PC-9 (cell line): ENCODE measurements around the gene FBXL17. TPM values are rescaled to one million over a fixed set of nuclear protein-coding genes. Genes with fewer than 3 reads are reported as not detected.
"Not testable (repeated sequence)": the region's sequence is repeated elsewhere in the genome, so short reads cannot be mapped to it uniquely, and the experiment has no call there.

Source experiments
- BruUV-seq: library from RNA; stranded (reverse); fragments of 400-500 nt; replicated peaks from 2 replicates; lab custom pipeline; 2021; lab: Mats Ljungman, UMichigan
- CTCF ChIA-PET: fragments of 300-600 bp; sonication (Branson Sonifier 250); formaldehyde crosslinking; loops from one replicate; lab custom pipeline; 2022; ENCODE audit warnings: antibody characterized with exemption; lab: Charles Lee
- POLR2A ChIA-PET: fragments of 300-600 bp; sonication (Branson Sonifier 250); formaldehyde crosslinking; loops from one replicate; lab custom pipeline; 2022; ENCODE audit warnings: antibody characterized with exemption; ENCODE audit not compliant: unreplicated experiment; lab: Charles Lee
- DNase-seq, 2 experiments: peaks; one replicate each; pipeline versions ENCODE4 v3.0.0 to v3.0.0-alpha.2; 2015 to 2022; ENCODE audit warnings: mixed read lengths in 1 of 2
- H2AFZ ChIP-seq: fragments of 200-600 bp; sonication (generic); 2 replicates; pipeline ENCODE4 v1.8.1; 2017; ENCODE audit warnings: antibody characterized with exemption
- H3F3A ChIP-seq: fragments of 200-600 bp; sonication (generic); 2 replicates; pipeline ENCODE4 v1.8.1; 2017; ENCODE audit warnings: antibody characterized with exemption, mild to moderate bottlenecking, low read depth; ENCODE audit not compliant: insufficient read depth
- H3K27ac ChIP-seq: fragments of 200-600 bp; sonication (generic); 2 replicates; pipeline ENCODE4 v1.6.1; 2016; ENCODE audit warnings: mixed run types
- H3K27me3 ChIP-seq: fragments of 200-600 bp; sonication (generic); 2 replicates; pipeline ENCODE4 v1.6.1; 2016; ENCODE audit warnings: low read depth, mixed run types; ENCODE audit not compliant: insufficient read depth
- H3K36me3 ChIP-seq: fragments of 200-600 bp; sonication (generic); 2 replicates; pipeline ENCODE4 v1.6.1; 2016; ENCODE audit warnings: low read depth, mixed run types
- H3K4me1 ChIP-seq: fragments of 200-600 bp; sonication (generic); replicated peaks from 2 replicates; pipeline ENCODE4 v1.6.1; 2016; ENCODE audit warnings: mixed run types; ENCODE audit not compliant: insufficient read depth
- H3K4me2 ChIP-seq: fragments of 200-600 bp; sonication (generic); 2 replicates; pipeline ENCODE4 v1.6.1; 2017; ENCODE audit warnings: mixed run types
- H3K4me3 ChIP-seq: fragments of 200-600 bp; sonication (generic); 2 replicates; pipeline ENCODE4 v1.6.1; 2016; ENCODE audit warnings: mixed run types
- H3K79me2 ChIP-seq: fragments of 200-600 bp; sonication (generic); 2 replicates; pipeline ENCODE4 v1.6.1; 2017; ENCODE audit warnings: low read depth, mixed run types
- H3K9me2 ChIP-seq: fragments of 200-600 bp; sonication (generic); 2 replicates; pipeline ENCODE4 v1.8.1; 2017; ENCODE audit warnings: mild to moderate bottlenecking; ENCODE audit not compliant: insufficient read depth
- H3K9me3 ChIP-seq: fragments of 200-600 bp; sonication (generic); 2 replicates; pipeline ENCODE4 v1.8.1; 2016; ENCODE audit warnings: low read depth; ENCODE audit not compliant: insufficient read depth
- H4K20me1 ChIP-seq: fragments of 200-600 bp; sonication (generic); 2 replicates; pipeline ENCODE4 v1.8.1; 2017; ENCODE audit not compliant: insufficient read depth
- EZH2 ChIP-seq: fragments of 200-600 bp; sonication (generic); IDR thresholded peaks from 2 replicates; pipeline ENCODE4 v1.8.0; 2017; ENCODE audit warnings: antibody characterized with exemption, low read depth
- intact Hi-C: fragments of 100-400 bp; cut with micrococcal nuclease; formaldehyde crosslinking; loops from one replicate; pipeline ENCODE4 v1.10.0; 2022; ENCODE audit not compliant: unreplicated experiment
- total RNA-seq: library from RNA; stranded (reverse); gene quantifications from 2 replicates; pipeline ENCODE4 v1.2.3, GENCODE V29; 2021
- TF ChIP-seq, protein P1 (sequence below): fragments of 200-600 bp; sonication (generic); conservative IDR thresholded peaks from 2 replicates; pipeline ENCODE4 v1.6.1; 2017; ENCODE audit warnings: mixed run types, antibody characterized with exemption, mild to moderate bottlenecking, moderate library complexity

Gene FBXL17
- total RNA-seq, 1 experiment from 2014 or later: 19.5 TPM

DNA sequence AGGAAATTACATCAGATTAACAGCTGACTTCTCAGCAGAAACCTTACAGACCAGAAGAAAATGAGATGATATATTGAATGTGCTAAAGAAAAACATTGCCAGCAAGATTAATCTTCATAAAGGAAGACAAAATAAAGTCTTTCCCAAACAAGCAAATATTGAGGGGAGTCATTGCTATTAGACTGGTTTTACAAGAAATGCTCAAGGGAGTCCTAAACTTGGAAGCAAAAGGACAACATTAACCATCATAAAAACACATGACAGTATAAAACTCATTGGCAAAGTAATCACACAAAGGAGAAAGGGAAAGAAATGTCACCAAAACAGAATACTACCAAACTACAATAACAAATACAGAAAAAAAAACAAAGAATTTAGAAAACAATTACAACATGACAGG, 101.7 kb downstream of the FBXL17 start:
- intact Hi-C loops: no loop called here
- H2AFZ ChIP-seq: no peak overlapping the region
- no peaks in the 10 kb centered on the region for H3F3A ChIP-seq
- no peaks in the 10 kb centered on the region for H3K9me2 ChIP-seq
- no peak for DNase-seq
- H3K4me2 ChIP-seq: no peak overlapping the region
- no peaks in the 10 kb centered on the region for H3K79me2 ChIP-seq
- no TSS peak for BruUV-seq
- CTCF ChIA-PET: no interaction called here
- H3K27me3 ChIP-seq: no peaks in the 10 kb centered on the region
- H4K20me1 ChIP-seq: no peaks in the 10 kb centered on the region
- no peak for TF ChIP-seq EZH2
- TF ChIP-seq, protein P1, sequence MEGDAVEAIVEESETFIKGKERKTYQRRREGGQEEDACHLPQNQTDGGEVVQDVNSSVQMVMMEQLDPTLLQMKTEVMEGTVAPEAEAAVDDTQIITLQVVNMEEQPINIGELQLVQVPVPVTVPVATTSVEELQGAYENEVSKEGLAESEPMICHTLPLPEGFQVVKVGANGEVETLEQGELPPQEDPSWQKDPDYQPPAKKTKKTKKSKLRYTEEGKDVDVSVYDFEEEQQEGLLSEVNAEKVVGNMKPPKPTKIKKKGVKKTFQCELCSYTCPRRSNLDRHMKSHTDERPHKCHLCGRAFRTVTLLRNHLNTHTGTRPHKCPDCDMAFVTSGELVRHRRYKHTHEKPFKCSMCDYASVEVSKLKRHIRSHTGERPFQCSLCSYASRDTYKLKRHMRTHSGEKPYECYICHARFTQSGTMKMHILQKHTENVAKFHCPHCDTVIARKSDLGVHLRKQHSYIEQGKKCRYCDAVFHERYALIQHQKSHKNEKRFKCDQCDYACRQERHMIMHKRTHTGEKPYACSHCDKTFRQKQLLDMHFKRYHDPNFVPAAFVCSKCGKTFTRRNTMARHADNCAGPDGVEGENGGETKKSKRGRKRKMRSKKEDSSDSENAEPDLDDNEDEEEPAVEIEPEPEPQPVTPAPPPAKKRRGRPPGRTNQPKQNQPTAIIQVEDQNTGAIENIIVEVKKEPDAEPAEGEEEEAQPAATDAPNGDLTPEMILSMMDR: no peak
- no peaks in the 10 kb centered on the region for H3K4me1 ChIP-seq
- no peak overlapping the region for H3K27ac ChIP-seq
- no peak overlapping the region for H3K4me3 ChIP-seq
- POLR2A ChIA-PET: no interaction called here
- H3K36me3 ChIP-seq: no peaks in the 10 kb centered on the region
- H3K9me3 ChIP-seq: peaks cover 4% of the 10 kb centered on the region; the same call in 1 of the 2 replicates

DNA sequence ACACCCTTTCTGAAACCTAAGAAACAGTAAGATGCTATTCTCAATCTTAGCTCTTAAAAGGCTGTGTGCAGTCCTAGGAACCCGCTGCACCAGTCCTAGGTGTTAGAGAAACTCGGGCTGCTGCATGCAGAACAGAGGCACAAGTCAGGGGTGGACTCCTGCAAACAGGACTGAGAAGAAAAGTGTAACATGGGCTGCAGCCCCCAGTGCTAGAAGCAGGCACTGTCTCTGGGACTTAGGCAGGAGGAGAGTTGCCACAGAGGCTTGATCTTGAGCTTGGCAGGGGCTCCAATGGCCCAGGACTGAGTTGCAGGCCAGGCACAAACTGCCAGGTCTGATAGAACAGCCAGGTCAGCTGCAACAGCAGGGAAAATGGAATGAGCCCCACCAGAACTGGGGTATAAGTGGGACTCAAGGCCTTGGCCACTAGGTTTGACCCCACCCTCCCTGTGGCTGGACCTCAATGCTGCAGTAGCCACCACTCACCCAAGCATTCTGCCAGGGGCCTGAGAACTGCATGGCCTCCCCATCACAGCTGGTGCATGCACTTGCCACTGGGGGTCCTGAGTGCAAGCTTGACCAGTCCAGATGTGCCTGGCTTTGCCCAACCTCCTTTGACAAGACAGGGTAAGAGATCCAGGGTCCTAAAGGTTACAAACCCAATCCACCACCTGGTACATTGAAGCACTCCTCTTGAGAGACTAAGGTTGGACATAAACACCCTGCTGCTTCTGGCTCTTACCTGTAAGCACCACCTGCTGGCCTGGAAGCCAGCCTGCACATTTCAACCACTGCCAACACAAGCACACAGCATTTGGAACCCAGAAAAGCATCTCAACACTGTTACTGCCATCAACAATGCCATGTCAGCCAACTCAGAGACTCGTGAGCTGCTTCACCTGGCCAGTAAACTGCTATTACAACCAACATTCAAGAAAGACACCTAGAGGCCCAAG, 103.3 kb downstream of the FBXL17 start:
- Histone ChIP-seq H3K79me2 (no peaks in the 10 kb centered on the region), H3K9me3 (peaks cover 4% of the 10 kb centered on the region; the same call in 1 of the 2 replicates), H3F3A (no peaks in the 10 kb centered on the region), H2AFZ (no peak overlapping the region), H3K9me2 (no peaks in the 10 kb centered on the region), H4K20me1 (no peaks in the 10 kb centered on the region), H3K36me3 (no peaks in the 10 kb centered on the region), H3K4me3 (no peak overlapping the region), H3K4me2 (no peak overlapping the region), H3K27me3 (no peaks in the 10 kb centered on the region), H3K4me1 (no peaks in the 10 kb centered on the region), H3K27ac (no peak overlapping the region)
- intact Hi-C loops: no loop called here
- CTCF ChIA-PET: no interaction called here
- TF ChIP-seq, protein P1: no peak
- no peak for TF ChIP-seq EZH2
- no TSS peak for BruUV-seq
- DNase-seq: no peak
- POLR2A ChIA-PET: no interaction called here

DNA sequence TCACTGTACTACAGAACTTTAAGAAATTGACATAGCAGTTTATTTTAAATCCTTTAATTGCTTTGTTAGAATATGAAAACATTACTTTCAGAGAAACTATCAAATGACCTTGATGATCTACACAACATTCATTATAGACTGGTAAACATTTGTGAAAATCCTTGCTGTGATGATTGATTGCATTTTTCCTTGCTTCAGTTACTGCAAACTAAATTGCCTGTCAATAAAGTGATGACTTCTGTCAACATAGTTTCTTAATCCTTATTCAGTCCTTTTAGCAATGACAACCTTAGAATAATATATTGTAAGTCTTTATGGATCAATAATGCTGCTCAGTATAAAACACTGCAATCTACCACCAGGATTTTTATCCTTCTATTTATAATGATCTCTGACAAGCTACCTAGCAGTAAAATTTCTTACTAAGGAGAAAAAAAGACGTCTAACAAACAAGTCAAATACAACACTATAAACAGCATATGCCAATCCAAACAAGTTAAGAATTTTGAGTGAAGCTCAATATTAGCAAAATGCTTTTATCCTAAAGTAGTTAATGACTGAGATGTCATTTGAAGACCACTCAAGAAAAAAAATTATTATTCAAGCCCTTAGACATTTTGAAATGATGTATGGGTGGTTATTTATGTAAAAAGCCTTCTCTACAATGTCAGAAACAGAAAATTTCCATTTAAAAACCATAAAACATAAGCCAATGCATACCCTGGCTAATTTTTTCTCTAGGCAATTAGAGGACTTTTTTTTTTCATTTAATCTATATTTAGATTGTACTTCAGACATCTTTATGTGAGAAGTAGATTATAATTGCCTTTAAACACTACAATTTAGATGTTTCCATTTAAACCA, 105.5 kb downstream of the FBXL17 start:
- ChIA-PET POLR2A (no interaction called here), CTCF (no interaction called here)
- no TSS peak for BruUV-seq
- H3K4me1 ChIP-seq: no peaks in the 10 kb centered on the region
- H3K36me3 ChIP-seq: no peaks in the 10 kb centered on the region
- no peaks in the 10 kb centered on the region for H4K20me1 ChIP-seq
- no peak overlapping the region for H3K4me2 ChIP-seq
- H3F3A ChIP-seq: no peaks in the 10 kb centered on the region
- intact Hi-C loops: no loop called here
- DNase-seq: no peak
- H2AFZ ChIP-seq: no peak overlapping the region
- H3K79me2 ChIP-seq: no peaks in the 10 kb centered on the region
- H3K27me3 ChIP-seq: no peaks in the 10 kb centered on the region
- TF ChIP-seq, protein P1: no peak
- no peak for TF ChIP-seq EZH2
- no peaks in the 10 kb centered on the region for H3K9me3 ChIP-seq
- no peak overlapping the region for H3K27ac ChIP-seq
- H3K9me2 ChIP-seq: no peaks in the 10 kb centered on the region
- H3K4me3 ChIP-seq: no peak overlapping the region

DNA sequence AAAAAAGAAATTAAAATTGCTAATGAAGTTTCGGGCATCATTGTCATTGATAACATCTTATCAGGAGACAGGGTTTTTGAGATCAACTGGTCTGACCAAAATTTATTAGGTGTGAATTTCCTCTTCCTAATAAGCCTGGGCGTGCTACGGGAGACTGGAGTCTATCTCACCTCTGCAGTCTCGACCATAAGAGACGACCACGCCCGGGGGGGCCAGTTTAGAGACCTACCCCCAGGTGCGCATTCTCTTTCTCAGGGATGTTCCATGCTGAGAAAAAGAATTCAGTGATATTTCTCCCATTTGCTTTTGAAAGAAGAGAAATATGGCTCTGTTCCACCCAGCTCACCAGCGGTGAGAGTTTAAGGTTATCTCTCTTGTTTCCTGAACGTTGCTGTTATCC, 107.8 kb downstream of the FBXL17 start:
- BruUV-seq, H4K20me1 ChIP-seq, CTCF ChIA-PET, intact Hi-C loops, H3K4me2 ChIP-seq, H3K27me3 ChIP-seq, DNase-seq, H3K36me3 ChIP-seq, H3K9me3 ChIP-seq, H3F3A ChIP-seq, H3K27ac ChIP-seq, H3K9me2 ChIP-seq, H2AFZ ChIP-seq, H3K4me3 ChIP-seq, H3K79me2 ChIP-seq, H3K4me1 ChIP-seq, POLR2A ChIA-PET: not testable (repeated sequence)
